Measurements from ENCODE around the gene PKNOX2. TPM values are rescaled to one million over a fixed set of nuclear protein-coding genes. Genes with fewer than 3 reads are reported as not detected.

Gene PKNOX2
- total and polyA plus RNA-seq, 9 of the 15 experiments (the other 6 are each of a cell fraction or from before 2014, with no cell fraction given), result not detected

- Histone ChIP-seq H3K9me1 (ENCODE audit: control insufficient read depth, insufficient read depth, low read length) (no peaks in the 10 kb centered on the region), H3K27me3 (ENCODE audit: control insufficient read depth in 2 of 2, insufficient read depth in 2 of 2, low read length in 2 of 2) (peaks cover 33 to 51% of the 10 kb centered on the region in 2 experiments; a peak in 4 of 5 replicates), H3K27ac (ENCODE audit: extremely low read depth, low read depth, low read length) (no peak overlapping the region), H3K4me1 (replicated peaks in 1 of 2; ENCODE audit: control insufficient read depth in 2 of 2, insufficient read depth in 2 of 2, low read length in 2 of 2) (peaks cover 2 to 11% of the 10 kb centered on the region in 2 experiments; a peak in 3 of 5 replicates), H4K20me1 (replicated peaks; ENCODE audit: control insufficient read depth, insufficient read depth, low read length) (no peaks in the 10 kb centered on the region), H3K79me2 (ENCODE audit: control insufficient read depth, insufficient read depth, low read length) (no peaks in the 10 kb centered on the region), H3K4me3 (no peak overlapping the region), H3K9ac (ENCODE audit: insufficient read depth in 1 of 2, low read depth in 2 of 2, low read length in 2 of 2) (no peak overlapping the region), H2AFZ (ENCODE audit: low read depth, low read length) (no peak overlapping the region), H3K4me2 (ENCODE audit: insufficient read depth, low read length) (no peak overlapping the region), H3K9me3 (replicated peaks; ENCODE audit: control insufficient read depth, insufficient read depth, low read depth, low read length) (no peaks in the 10 kb centered on the region), H3K36me3 (ENCODE audit: control insufficient read depth, insufficient read depth, low read length) (no peaks in the 10 kb centered on the region)
- BruUV-seq (replicated peaks), result no TSS peak
- ChIA-PET CTCF (ENCODE audit: low intra/inter-chr PET ratio) (no interaction called here), POLR2A (interaction anchor here (0.6 to 0.7 kb wide), 2 partner anchors 26 to 492 kb away, joined by 3 to 5 read pairs; partner anchors contain the start of genes SIAE and SPA17)
- TF ChIP-seq ZNF561 (CRISPR knock-in tag; conservative IDR thresholded peaks at IDR 0.05), result no peak
- FAIRE-seq (no peak), DNase-seq (ENCODE audit: extremely low read depth in 1 of 4, low spot score in 3 of 4) (no peak), ATAC-seq (no peak)
- in situ Hi-C loops (cut with MboI) (no loop called here), intact Hi-C loops (cut with micrococcal nuclease) (loop anchor here (10.0 kb wide), 1 partner anchor 179 kb away; no protein-coding TSS in a partner anchor)
- 45% methylated on average over 44 of the region's 66 CpGs for WGBS (ENCODE audit: insufficient coverage, low coverage, missing lambda C conversion rate)
These were observed 1.6 kb downstream of the PKNOX2 start for GRCh38 chr11:125165843-125166763.

GRCh38 chr11:125166764-125167291 is 2.3 kb downstream of the PKNOX2 start:
- Histone ChIP-seq H3K9me3 (replicated peaks; ENCODE audit: control insufficient read depth, insufficient read depth, low read depth, low read length) (no peaks in the 10 kb centered on the region), H3K27ac (ENCODE audit: extremely low read depth, low read depth, low read length) (no peak overlapping the region), H3K4me2 (ENCODE audit: insufficient read depth, low read length) (no peak overlapping the region), H2AFZ (ENCODE audit: low read depth, low read length) (no peak overlapping the region), H3K4me1 (replicated peaks in 1 of 2; ENCODE audit: control insufficient read depth in 2 of 2, insufficient read depth in 2 of 2, low read length in 2 of 2) (peaks cover 2 to 11% of the 10 kb centered on the region in 2 experiments; a peak in 3 of 5 replicates), H4K20me1 (replicated peaks; ENCODE audit: control insufficient read depth, insufficient read depth, low read length) (no peaks in the 10 kb centered on the region), H3K27me3 (ENCODE audit: control insufficient read depth in 2 of 2, insufficient read depth in 2 of 2, low read length in 2 of 2) (peaks cover 30 to 55% of the 10 kb centered on the region in 2 experiments; a peak in 4 of 5 replicates), H3K36me3 (ENCODE audit: control insufficient read depth, insufficient read depth, low read length) (no peaks in the 10 kb centered on the region), H3K4me3 (no peak overlapping the region), H3K9ac (ENCODE audit: insufficient read depth in 1 of 2, low read depth in 2 of 2, low read length in 2 of 2) (no peak overlapping the region), H3K79me2 (ENCODE audit: control insufficient read depth, insufficient read depth, low read length) (no peaks in the 10 kb centered on the region), H3K9me1 (ENCODE audit: control insufficient read depth, insufficient read depth, low read length) (no peaks in the 10 kb centered on the region)
- BruUV-seq (replicated peaks), result no TSS peak
- no peak for ATAC-seq
- in situ Hi-C loops (cut with MboI) (no loop called here), intact Hi-C loops (cut with micrococcal nuclease) (loop anchor here (10.0 kb wide), 1 partner anchor 178 kb away; no protein-coding TSS in a partner anchor)
- CTCF ChIA-PET (ENCODE audit: low intra/inter-chr PET ratio), result no interaction called here
- 21% methylated on average over 14 of the region's 16 CpGs for WGBS (ENCODE audit: insufficient coverage, low coverage, missing lambda C conversion rate)
- FAIRE-seq, result no peak
- no peak for DNase-seq (ENCODE audit: extremely low read depth in 1 of 4, low spot score in 3 of 4)
- POLR2A ChIA-PET, result interaction anchor here (0.6 kb wide), 1 partner anchor 25 kb away, joined by 5 read pairs; no protein-coding TSS in a partner anchor
- no peak for TF ChIP-seq HSF4 (CRISPR knock-in tag; IDR thresholded peaks at IDR 0.05; ENCODE audit: borderline replicate concordance)
- no peak for TF ChIP-seq RFX1 (IDR thresholded peaks at IDR 0.05)
- TF ChIP-seq RREB1 (CRISPR knock-in tag; IDR thresholded peaks at IDR 0.05), result no peak
